ENCODE data around the gene TICRR.
"Not testable (repeated sequence)": the region's sequence is repeated elsewhere in the genome, so short reads cannot be mapped to it uniquely, and the experiment has no call there.

Gene TICRR

GRCh38 chr15:89566181-89566580, 9.1 kb upstream of the TICRR start:
- DNase-seq (ENCODE audit: low spot score) = no peak

DNA sequence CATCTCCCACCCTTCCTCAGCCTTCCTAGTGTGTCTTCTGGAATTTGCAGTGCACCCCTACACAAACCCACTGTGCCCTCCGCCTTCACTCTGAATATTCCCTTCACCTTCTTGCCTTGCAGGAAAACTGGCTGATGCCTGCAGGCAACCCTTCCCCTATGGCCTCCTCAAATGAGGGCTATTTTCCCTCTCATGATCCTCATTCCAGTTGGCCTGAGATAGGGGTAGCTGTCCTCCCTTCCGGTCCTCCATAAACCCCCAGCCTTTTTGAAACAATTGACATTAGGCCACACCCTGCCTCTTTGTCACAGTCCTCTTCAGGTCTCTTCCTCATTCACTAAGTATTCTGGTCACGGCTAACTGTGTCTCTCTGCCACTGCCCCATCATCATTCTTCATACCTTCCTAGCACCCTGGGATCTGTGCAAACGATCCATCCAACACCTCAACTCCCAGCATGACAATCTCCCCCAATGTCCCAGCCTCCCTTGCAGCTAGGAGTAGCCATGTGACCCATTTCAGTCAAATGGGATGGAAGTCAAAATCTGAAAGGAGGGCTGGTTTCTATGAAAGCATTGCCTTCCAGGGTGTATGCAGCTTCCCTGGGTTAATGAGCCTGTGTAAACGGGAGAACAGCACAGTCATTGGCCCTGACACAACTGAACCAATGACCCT, 8.5 kb upstream of the TICRR start:
- no peak for DNase-seq (ENCODE audit: low spot score)

DNA sequence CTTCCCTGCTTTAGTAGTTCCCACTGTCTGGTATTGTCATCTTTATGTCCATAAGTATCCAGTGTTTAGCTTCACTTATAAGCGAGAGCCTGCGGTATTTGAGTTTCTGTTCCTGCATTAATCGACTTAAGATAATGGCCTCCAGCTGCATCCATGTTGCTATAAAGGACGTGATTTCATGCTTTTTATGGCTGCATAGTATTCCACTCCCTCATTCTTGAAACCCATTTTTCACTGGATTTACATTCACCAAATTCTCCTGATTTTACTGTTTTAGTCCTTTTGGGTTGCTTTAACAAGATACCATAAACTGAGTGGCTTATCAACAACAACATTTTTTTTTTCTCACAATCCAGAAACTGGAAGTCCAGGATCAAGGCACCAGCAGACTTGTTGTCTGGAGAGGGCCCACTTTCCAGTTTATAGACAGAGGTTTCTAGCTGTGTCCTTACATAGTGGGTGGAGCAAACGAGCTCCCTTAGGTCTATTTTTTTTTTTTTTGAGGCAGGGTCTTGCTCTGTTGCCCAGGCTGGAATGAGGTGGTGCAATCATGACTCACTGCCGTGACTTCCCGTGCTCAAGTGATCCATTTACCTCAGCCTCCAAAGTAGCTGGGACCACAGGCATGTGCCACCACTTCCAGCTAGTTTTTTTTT, 6.1 kb upstream of the TICRR start:
- DNase-seq (ENCODE audit: low spot score) = no peak

DNA sequence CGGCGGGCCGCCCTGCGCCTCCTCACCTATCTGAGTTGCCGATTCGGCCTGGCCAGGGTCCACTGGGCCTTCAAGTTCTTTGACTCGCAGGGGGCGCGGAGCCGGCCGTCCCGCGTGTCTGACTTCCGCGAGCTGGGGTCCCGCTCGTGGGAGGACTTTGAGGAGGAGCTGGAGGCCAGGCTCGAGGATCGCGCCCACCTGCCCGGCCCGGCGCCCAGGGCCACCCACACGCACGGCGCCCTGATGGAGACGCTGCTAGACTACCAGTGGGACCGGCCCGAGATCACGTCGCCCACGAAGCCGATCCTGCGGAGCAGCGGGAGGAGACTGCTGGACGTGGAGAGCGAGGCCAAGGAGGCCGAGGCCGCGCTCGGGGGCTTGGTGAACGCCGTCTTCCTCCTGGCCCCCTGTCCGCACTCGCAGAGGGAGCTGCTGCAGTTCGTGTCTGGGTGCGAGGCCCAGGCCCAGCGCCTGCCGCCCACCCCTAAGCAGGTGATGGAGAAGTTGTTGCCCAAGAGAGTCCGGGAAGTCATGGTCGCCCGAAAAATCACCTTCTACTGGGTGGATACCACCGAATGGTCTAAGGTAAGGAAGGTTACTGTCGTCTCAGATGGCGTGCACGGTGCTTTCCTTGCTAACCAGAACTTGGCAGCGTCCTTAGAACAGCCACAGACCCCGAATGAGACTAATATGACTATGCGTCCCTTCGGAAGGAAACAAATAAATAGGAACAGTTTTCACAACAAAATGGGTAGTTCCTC, 567 bp downstream of the TICRR start:
- DNase-seq (ENCODE audit: low spot score) = peak; percentile 9

GRCh38 chr15:89576417-89576773, 1.1 kb downstream of the TICRR start:
- DNase-seq (ENCODE audit: low spot score) = no peak

DNA sequence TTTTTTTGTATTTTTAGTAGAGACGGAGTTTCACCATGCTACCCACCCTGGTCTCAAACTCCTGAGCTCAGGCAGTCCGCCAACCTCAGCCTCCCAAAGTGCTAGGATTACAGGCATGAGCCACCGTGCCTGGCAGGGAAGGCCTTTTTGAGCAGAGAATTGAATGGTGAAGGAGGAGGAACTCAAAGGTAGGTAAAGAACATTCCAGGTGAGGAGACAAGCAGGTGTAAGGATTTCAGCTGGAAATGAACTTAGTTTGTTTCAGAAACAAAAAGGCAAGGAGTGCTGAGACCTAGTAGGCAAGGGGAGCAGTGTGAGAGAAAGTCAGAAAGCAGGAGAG, 2.5 kb downstream of the TICRR start:
- no peak for DNase-seq (ENCODE audit: low spot score)

DNA sequence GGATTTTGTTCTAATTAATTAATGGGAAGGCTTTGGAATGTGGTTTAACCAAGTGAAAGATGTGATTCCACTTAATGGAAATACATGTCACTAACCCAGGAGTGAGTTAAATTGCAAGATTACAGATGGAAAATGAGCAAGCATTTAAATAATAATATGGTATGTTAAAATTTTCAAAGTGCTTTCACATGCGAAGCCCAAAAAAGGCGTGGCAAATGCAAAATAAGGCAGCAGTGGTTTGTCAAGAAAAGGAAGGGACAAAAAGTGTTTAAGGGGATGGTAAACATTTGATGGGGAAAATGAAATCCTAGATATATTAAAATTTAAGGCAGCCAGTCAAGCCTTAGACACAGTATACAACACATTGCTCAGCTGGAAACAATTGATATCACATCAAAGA, 2.9 kb downstream of the TICRR start:
- no peak for DNase-seq (ENCODE audit: low spot score)

DNA sequence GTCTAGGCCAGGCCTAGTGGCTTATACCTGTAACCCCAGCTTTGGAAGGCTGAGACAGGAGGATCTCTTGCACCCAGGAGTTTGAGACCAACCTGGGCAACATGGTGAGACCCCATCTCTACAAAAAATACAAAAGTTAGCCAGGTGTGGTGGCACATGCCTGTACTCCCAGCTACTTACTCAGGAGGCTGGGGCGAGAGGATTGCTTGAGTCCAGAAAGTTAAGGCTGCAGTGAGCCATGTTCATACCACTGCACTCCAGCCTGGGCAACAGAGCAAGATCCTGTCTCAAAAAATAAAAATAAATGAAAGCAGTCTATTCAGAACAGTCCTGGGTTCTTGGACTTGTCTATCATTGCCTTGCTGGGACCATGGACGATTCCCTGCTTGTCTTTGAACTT, 5.5 kb downstream of the TICRR start:
- DNase-seq (ENCODE audit: low spot score) = not testable (repeated sequence)

DNA sequence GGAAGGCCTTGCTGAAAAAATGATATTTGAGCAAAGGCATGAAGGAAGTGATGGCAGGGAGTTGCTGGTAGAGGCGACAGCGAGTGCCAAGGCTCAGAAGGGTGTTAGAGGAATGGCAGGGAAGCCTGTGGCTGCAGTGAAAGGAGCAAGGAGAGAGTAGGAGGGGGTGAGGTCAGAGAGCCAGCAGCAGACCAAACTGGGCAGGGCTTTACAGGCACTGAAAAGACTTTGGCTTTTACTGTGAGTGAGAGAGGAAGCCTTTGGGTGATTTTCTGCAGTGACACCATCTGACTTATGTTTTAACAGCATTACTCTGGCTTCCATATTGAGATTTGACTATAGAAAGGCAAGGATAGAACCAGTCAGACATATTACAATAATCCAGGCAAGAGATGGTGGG, 11.4 kb downstream of the TICRR start:
- DNase-seq (ENCODE audit: low spot score) = no peak

DNA sequence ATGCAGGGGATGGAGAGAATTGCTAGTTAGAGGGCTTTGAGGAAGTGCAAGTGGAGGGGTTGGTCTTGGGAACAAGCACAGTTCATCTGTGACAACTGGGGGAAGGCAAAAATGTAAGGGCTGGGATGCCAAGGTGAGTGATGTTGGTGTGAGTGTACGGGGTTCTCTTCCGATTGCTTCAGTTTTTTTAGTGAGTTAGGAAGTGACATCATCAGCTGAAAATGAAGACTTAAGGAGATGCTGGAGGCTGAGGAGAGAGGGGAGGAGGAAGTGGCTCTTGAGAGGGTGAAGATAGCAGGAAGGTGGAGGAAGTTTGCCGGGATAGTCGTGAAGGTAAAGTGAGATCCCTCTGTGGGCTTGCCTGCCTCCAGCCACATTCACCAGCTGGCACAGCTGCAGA, 12.7 kb downstream of the TICRR start:
- no peak for DNase-seq (ENCODE audit: low spot score)

GRCh38 chr15:89591834-89592233, 16.6 kb downstream of the TICRR start:
- DNase-seq (ENCODE audit: low spot score) = no peak

GRCh38 chr15:89593018-89593417, 17.7 kb downstream of the TICRR start:
- no peak for DNase-seq (ENCODE audit: low spot score)

DNA sequence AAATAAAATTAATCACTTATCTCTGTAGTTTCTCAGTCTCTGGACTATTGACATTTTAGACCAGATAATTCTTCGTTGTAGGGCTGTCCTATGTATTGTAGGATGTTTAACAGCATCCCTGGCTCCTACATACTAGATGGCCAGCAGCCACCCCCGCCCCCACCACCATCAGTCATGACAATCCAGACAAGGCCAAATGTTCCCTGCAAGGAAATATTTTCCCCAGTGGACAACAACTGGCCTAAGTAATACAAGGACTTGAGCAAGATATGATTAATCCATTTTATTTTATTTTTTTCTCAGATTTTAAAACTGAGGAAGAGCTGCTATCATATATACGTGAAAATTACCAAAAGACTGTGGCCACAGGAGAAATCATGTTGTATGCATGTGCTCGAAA, 23.8 kb downstream of the TICRR start:
- DNase-seq (ENCODE audit: low spot score) = no peak

DNA sequence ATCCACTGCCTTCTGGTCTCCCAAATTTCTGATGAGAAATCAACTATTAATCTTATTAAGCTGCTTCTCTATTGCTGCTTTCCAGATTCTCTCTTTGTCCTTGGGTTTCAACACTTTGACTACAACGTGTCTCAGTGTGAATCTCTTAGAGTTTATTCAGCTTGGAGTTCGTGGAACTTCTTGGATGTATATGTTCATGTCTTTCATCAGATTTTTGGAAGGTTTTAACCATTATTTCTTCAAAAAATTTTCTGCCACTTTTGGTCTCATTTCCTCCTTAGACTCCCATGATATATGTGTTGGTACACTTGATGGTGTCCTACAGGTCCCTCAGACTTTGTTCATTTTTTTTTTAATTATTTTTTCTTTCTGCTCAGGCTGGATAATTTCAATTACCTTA, 36.0 kb downstream of the TICRR start:
- no peak for DNase-seq (ENCODE audit: low spot score)

DNA sequence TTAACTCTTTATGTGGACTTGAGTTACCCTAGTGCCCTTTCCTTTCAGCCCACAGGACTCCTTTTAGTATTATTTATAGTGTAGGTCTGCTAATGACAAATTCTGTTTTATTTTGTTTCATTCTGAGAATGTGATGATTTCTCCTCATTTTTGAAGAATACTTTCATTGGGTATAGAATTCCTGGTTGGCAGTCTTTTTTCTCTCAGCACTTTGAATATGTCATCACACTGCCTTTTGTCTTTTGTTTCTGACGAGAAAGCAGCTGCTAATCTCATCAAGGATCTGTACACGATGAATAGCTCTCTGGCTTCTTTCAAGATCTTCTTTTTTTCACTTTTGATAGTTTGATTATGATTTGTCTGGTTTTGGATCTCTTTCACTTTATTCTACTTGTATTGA, 37.8 kb downstream of the TICRR start:
- no peak for DNase-seq (ENCODE audit: low spot score)

GRCh38 chr15:89614164-89614563, 38.9 kb downstream of the TICRR start:
- DNase-seq (ENCODE audit: low spot score) = no peak

- no peak for DNase-seq (ENCODE audit: low spot score)
Measured at GRCh38 chr15:89615135-89615534, 39.9 kb downstream of the TICRR start.

GRCh38 chr15:89616228-89616627, 41.0 kb downstream of the TICRR start:
- no peak for DNase-seq (ENCODE audit: low spot score)

GRCh38 chr15:89621547-89621946, 46.3 kb downstream of the TICRR start:
- DNase-seq (ENCODE audit: low spot score) = no peak

DNA sequence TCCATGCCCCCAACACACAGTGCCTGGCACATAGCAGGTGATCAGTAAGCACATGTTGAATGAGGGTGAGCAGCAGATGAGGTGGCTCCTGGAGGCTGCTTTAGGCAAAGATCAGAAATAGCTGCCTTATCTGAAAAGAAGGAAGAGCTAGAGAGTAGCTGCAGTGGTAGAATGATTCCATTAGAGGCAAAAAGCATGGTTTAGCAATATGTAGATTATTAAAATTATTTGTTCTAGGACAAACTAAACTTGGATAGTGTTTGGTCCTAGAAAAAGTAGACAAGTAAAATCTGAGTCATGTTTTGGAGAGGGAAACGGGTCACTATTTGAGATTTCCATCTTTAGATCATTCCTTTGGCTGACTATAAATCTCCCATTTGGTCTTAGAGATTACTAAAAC, 47.9 kb downstream of the TICRR start:
- DNase-seq (ENCODE audit: low spot score) = no peak

DNA sequence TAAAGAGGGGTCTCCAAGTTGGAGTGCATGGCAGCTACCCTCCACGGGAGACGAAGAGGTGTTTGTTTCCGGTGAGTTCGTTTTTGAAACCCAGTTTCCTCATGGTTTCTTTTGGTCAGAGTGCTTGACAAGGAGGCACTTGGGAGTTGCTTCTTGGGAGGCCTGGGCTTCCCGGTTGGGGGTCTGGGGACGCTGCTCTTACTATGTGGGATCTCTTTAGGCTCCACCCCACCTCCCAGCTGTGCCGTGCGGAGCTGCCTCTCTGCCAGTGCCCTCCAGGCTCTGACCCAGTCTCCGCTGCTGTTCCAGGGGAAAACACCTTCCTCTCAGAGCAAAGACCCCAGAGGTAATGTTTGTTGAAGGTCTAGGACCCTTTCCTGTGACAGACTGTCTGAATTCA, 50.4 kb downstream of the TICRR start:
- DNase-seq (ENCODE audit: low spot score) = no peak

- DNase-seq (ENCODE audit: low spot score) = no peak
Measured at GRCh38 chr15:89627256-89627970, 52.1 kb downstream of the TICRR start.

GRCh38 chr15:89628301-89628700, 53.0 kb downstream of the TICRR start:
- no peak for DNase-seq (ENCODE audit: low spot score)
